ENCODE data around the gene BRWD1. TPM values are rescaled to one million over a fixed set of nuclear protein-coding genes. Genes with fewer than 3 reads are reported as not detected.

Gene BRWD1
- total and polyA plus RNA-seq, 2 of the 8 experiments (the other 6 are each of a cell fraction or from before 2014, with no cell fraction given), result 9.3 to 45.2 TPM

GRCh38 chr21:39336457-39337008, 23.1 kb upstream of the BRWD1 start:
- Histone ChIP-seq H3K23ac (ENCODE audit: insufficient read length) (no peak overlapping the region), H3K9ac (replicated peaks in 1 of 4; ENCODE audit: extremely low read depth in 1 of 4, low read depth in 3 of 4, low read length in 3 of 4) (no peak overlapping the region), H2BK20ac (ENCODE audit: low read length) (no peak overlapping the region), H2AFZ (ENCODE audit: low read length) (no peak overlapping the region), H2BK12ac (ENCODE audit: low read depth, low read length) (no peak overlapping the region), H2BK120ac (replicated peaks; ENCODE audit: low read depth, low read length) (no peak overlapping the region), H4K91ac (replicated peaks; ENCODE audit: insufficient read length, low read length) (no peak overlapping the region), H3K4me3 (ENCODE audit: extremely low read depth in 1 of 4, insufficient read depth in 2 of 4, low read depth in 3 of 4, low read length in 4 of 4) (no peak overlapping the region), H4K5ac (ENCODE audit: insufficient read length, low read depth, low read length) (no peak overlapping the region), H3K4ac (replicated peaks; ENCODE audit: insufficient read length, low read depth, low read length) (no peak overlapping the region), H2BK15ac (ENCODE audit: low read length) (no peak overlapping the region), H3K4me2 (ENCODE audit: insufficient read depth in 1 of 2, low read depth in 2 of 2, low read length in 2 of 2) (no peak overlapping the region), H4K8ac (ENCODE audit: extremely low read depth, insufficient read depth, low read length) (no peak overlapping the region; the same call in 1 of the 2 replicates), H3K27me3 (replicated peaks in 1 of 4; ENCODE audit: control insufficient read depth in 3 of 4, extremely low read depth in 1 of 4, insufficient read depth in 3 of 4, low read length in 3 of 4) (no peaks in the 10 kb centered on the region), H3K9me3 (ENCODE audit: insufficient read depth in 2 of 2, low read depth in 1 of 2, low read length in 1 of 2) (no peaks in the 10 kb centered on the region), H3K4me1 (replicated peaks in 1 of 4; ENCODE audit: control insufficient read depth in 3 of 4, insufficient read depth in 4 of 4, low read length in 3 of 4) (no peaks in the 10 kb centered on the region; a peak in 1 of 7 replicates), H3K79me1 (ENCODE audit: low read depth, low read length) (no peaks in the 10 kb centered on the region), H3K56ac (replicated peaks; ENCODE audit: insufficient read length, low read depth, low read length) (no peak overlapping the region), H4K20me1 (replicated peaks in 1 of 2; ENCODE audit: control insufficient read depth in 1 of 2, insufficient read depth in 2 of 2, low read length in 2 of 2) (no peaks in the 10 kb centered on the region), H2BK5ac (ENCODE audit: low read depth, low read length) (no peak overlapping the region), H3K18ac (ENCODE audit: extremely low read depth, low read length) (no peak overlapping the region), H3K27ac (ENCODE audit: low read depth, low read length) (no peak overlapping the region), H3K36me3 (ENCODE audit: control insufficient read depth in 2 of 4, insufficient read depth in 4 of 4, low read length in 3 of 4) (peaks cover 0 to 9% (median 2%) of the 10 kb centered on the region in 4 experiments; a peak in 3 of 8 replicates), H3K79me2 (ENCODE audit: control insufficient read depth in 1 of 2, insufficient read depth in 2 of 2, low read length in 2 of 2) (no peaks in the 10 kb centered on the region), H2AK5ac (ENCODE audit: low read depth, low read length) (no peak overlapping the region), H3K23me2 (ENCODE audit: low read depth, low read length) (no peaks in the 10 kb centered on the region), H3K14ac (ENCODE audit: insufficient read length) (no peak overlapping the region)
- FAIRE-seq (no peak), DNase-seq (ENCODE audit: low read depth in 1 of 2, low spot score in 2 of 2) (no peak)
- no peak for TF ChIP-seq RXRA (IDR thresholded peaks at IDR 0.05; ENCODE audit: insufficient read depth, low read depth, low read length)
- TF ChIP-seq SAP30 (IDR thresholded peaks at IDR 0.05; ENCODE audit: insufficient read depth, insufficient replicate concordance, low read length), result no peak
- no peak for TF ChIP-seq CREB1 (IDR thresholded peaks at IDR 0.05)
- TF ChIP-seq ATF2 (IDR thresholded peaks at IDR 0.05; ENCODE audit: low read length), result no peak
- 91% methylated on average over 13 of the region's 13 CpGs; no CpG with 5 or more reads in 1 of the 2 experiments for WGBS, 2 experiments (ENCODE audit: extremely low coverage in 1 of 2, insufficient coverage in 1 of 2, insufficient read length in 1 of 2, insufficient replicate concordance in 2 of 2, low coverage in 1 of 2, low lambda C conversion rate in 2 of 2, missing lambda C conversion rate in 1 of 2)
- POLR2A ChIA-PET (ENCODE audit: partially characterized antibody), result interaction anchor here (0.6 to 6.6 kb wide), 5 partner anchors 11 to 72 kb away, joined by 3 to 80 read pairs (median 7); partner anchors contain the start of genes BRWD1 and HMGN1
- CTCF ChIA-PET (ENCODE audit: partially characterized antibody), result interaction anchor here (0.8 to 1.1 kb wide), 2 partner anchors 10 to 105 kb away, joined by 4 read pairs; no protein-coding TSS in a partner anchor

All from H1 (cell line).